GM13977 (cell line): ENCODE results near the gene ZFAND2A.
A peak's percentile ranks its signal among the peaks of the same experiment; 100 is the strongest.
"Not testable (repeated sequence)": the region's sequence is repeated elsewhere in the genome, so short reads cannot be mapped to it uniquely, and the experiment has no call there.

ENCODE experiments used
- DNase-seq: peaks from one replicate; pipeline ENCODE4 v3.0.0; 2012; ENCODE audit warnings: low spot score
- CTCF ChIP-seq: IDR thresholded peaks from 2 replicates; pipeline ENCODE4 v1.5.1; 2012; ENCODE audit warnings: mild to moderate bottlenecking, control low read depth; ENCODE audit not compliant: insufficient read depth; ENCODE audit errors: extremely low read depth, missing control alignments
- in situ Hi-C: fragments of 300-500 bp; cut with MboI; formaldehyde crosslinking; loops from one replicate; pipeline ENCODE4 v1.12.0; 2022; ENCODE audit warnings: low sequenced_read_pairs, low pct_unique_long_range_greater_than_20kb, mixed read lengths, inconsistent platforms; ENCODE audit not compliant: unreplicated experiment

Gene ZFAND2A

DNA sequence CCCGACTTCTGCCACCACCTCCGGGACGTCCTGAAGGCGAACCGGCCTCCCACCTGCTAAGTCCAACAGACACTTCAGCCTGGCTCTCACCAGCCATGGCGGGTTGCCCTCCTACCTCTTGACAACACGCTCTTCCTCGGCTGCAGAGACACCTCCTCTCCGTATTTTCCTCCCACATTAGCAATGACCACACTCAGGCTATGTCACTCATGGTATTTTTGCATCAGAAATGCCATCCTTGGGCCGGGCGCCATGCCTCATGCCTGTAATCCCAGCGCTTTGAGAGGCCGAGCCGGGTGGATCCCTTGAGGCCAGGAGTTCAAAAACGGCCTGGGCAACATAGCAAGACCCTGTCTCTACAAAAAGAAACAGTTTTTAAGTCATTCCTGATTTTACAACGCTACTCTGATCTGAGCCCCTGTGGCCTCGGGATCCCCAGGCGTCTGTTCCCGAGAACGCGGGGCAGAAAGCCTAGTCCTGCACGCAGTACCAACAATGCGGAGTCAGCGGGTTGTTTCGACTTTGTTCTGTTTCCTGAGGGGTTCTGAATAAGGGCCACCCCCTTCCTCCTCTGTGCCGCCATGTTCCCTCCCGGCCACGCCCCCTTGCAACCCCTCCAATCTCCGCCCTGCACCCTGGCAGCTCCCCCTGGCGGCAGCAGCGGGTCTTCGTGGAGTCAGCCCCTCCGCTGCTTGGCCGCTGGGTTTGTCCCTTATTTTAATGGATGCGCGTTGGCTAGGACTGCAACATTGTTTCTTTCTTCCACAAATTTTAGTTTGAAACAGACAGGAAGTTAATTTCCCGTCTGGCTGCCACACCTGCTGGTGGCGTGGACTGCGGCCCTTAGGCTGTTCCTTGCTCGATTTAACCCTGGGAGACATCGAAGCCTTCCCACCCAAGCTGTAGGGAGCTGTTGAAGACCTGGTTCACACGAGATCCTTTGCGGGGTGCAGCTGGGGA, 9.7 kb upstream of the ZFAND2A start:
- in situ Hi-C loops, result loop anchor here (10.0 kb wide), 1 partner anchor 175 kb away; no protein-coding TSS in a partner anchor
- peak; percentile 78 for DNase-seq
- peak; percentile 85 for TF ChIP-seq CTCF

DNA sequence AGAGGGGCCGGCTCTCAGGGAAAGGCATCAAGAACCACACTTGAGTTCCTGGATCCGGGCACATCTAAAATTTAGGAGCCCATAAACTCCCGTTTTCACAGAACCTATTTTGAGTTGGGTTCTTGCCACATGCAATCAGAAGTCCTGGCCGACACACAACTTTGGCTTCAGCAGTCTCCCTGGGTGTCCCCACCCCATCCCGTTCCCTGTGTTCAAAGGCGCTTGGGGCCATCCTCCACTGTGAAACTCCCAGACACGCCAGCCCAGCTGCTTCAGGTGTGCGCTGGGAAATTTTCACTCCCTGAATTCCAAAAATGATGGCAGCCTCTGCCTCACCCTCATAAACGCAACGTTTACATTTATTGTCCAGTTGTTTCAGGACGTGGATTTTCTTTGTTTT, 8.4 kb upstream of the ZFAND2A start:
- in situ Hi-C loops, result loop anchor here (10.0 kb wide), 1 partner anchor 174 kb away; no protein-coding TSS in a partner anchor
- no peak for TF ChIP-seq CTCF

GRCh38 chr7:1164436-1164835, 4.4 kb upstream of the ZFAND2A start:
- in situ Hi-C loops, result loop anchor here (10.0 kb wide), 1 partner anchor 170 kb away; no protein-coding TSS in a partner anchor
- DNase-seq, result no peak
- TF ChIP-seq CTCF, result no peak

More for the DNA sequence above, 8.4 kb upstream of the ZFAND2A start:
- DNase-seq, result no peak

DNA sequence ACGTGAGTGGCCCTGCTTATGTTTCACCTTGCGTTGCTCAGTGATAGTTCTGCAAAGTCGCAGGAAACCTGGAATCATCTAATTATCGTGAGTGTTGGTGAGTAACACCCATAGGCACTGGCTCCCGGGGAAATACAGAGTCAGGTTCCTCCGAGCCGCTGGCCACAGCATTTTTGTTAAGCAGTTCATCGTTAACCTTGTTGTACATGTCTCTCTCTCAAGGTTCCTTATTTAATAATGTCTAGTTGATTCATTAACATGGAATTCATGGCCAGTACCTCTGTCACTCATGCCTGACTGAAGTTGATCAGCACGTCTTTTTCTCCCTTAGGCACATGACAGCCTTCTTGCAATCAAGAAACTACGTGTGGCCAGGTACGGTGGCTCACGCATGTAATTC, 3.1 kb upstream of the ZFAND2A start:
- in situ Hi-C loops, result loop anchor here (10.0 kb wide), 1 partner anchor 168 kb away; no protein-coding TSS in a partner anchor
- no peak for DNase-seq
- TF ChIP-seq CTCF, result no peak

DNA sequence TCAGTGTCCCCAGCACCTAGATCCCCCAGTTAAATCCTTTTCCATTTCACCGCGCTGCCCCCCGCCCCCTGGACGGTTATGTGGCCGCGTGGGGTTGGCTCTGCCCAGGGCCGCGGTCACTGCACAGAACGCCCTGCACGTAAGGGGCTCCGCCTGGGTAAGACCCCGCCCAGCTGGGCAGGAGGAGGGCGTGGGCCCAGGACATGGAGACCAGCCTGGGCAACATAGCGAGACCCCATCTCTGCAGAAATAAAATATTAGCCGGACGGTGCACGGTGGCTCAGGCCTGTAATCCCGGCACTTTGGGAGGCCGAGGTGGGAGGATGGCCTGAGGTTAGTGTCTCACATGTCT, 650 bp upstream of the ZFAND2A start:
- peak; percentile 47 for DNase-seq
- TF ChIP-seq CTCF, result no peak
- in situ Hi-C loops, result loop anchor here (10.0 kb wide), 1 partner anchor 166 kb away; no protein-coding TSS in a partner anchor

DNA sequence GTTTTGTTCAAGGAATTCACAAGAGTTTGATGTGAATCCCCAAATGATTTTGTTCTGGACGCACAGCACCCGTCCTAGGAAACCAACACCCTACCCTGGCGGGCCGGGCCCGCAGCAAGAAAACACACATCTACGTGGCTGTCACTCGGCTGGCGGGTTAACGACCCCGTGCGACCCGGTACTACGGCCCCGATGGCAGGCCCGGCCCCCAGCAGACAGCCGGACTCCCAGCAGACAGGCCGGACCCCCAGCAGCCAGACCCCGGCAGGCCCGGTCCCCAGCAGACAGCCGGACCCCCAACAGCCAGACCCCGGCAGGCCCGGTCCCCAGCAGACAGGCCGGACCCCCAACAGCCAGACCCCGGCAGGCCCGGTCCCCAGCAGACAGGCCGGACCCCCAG, 765 bp downstream of the ZFAND2A start:
- in situ Hi-C loops, DNase-seq: not testable (repeated sequence)
